Mammary epithelial cell (primary cell): ENCODE results near the gene TRAIP.

Experiments used
- EZH2 ChIP-seq: IDR thresholded peaks from 2 replicates; pipeline ENCODE4 v1.6.1; 2012; ENCODE audit warnings: low read length, inconsistent platforms, borderline replicate concordance
- TF ChIP-seq, protein P1 (sequence below), 2 donors: IDR thresholded peaks in 1 of 2; conservative IDR thresholded peaks in 1 of 2; 2 replicates each; pipeline ENCODE4 v1.5.1; 2011 to 2012; ENCODE audit warnings: inconsistent platforms in 2 of 2, low read length in 2 of 2, mild to moderate bottlenecking in 2 of 2, control low read depth in 1 of 2, low read depth in 1 of 2; ENCODE audit not compliant: insufficient read depth in 1 of 2; ENCODE audit errors: extremely low read depth in 1 of 2

DNA sequence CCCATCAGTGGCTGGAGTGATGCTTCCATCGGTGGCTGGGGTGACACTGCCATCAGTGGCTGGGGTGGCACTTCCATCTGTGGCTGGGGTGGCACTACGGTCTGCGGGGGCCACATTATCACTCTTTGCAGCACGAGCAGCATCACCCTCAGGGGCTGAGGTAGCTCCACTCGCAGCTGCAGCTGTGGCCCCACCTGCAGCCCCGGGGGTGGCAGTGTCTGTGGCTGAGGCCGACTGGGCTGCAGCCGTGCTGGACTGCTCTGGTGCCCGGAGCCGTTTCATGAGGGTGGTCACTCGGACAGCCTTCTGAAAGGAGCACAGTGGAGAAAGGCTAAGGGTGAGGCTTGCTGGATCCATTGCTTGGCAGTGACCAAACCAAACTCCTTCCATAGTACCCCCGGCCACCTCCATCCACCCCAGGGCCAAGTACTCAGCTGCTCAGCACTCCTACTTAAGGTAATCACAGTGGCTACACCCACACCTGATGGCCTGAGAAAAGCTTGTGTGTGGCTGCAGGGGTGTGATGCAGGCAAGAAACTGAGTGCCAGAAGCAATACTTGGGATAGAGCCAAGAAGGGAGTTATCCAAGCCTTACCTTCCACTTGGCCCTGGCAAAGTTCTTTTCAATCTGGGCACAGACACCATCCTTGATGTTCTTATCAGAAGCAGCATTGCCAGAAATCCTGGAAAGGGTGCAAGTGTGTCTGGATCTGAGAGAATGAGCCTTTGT lies 3.4 kb upstream of the TRAIP start:
- TF ChIP-seq, protein P1, sequence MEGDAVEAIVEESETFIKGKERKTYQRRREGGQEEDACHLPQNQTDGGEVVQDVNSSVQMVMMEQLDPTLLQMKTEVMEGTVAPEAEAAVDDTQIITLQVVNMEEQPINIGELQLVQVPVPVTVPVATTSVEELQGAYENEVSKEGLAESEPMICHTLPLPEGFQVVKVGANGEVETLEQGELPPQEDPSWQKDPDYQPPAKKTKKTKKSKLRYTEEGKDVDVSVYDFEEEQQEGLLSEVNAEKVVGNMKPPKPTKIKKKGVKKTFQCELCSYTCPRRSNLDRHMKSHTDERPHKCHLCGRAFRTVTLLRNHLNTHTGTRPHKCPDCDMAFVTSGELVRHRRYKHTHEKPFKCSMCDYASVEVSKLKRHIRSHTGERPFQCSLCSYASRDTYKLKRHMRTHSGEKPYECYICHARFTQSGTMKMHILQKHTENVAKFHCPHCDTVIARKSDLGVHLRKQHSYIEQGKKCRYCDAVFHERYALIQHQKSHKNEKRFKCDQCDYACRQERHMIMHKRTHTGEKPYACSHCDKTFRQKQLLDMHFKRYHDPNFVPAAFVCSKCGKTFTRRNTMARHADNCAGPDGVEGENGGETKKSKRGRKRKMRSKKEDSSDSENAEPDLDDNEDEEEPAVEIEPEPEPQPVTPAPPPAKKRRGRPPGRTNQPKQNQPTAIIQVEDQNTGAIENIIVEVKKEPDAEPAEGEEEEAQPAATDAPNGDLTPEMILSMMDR (conservative IDR thresholded peaks at IDR 0.05 in 1 of 2, IDR thresholded peaks at IDR 0.05 in 1 of 2; ENCODE audit: extremely low read depth in 1 of 2, insufficient read depth in 1 of 2, low read depth in 1 of 2, low read length in 2 of 2): no peak
- no peak for TF ChIP-seq EZH2
